HG02943 (cell line): ENCODE measurements around the gene PLPP4.
"Not testable (repeated sequence)": the region's sequence is repeated elsewhere in the genome, so short reads cannot be mapped to it uniquely, and the experiment has no call there.

Source experiments
- ATAC-seq: cut with Tn5 transposase; IDR thresholded peaks from one replicate; pipeline ENCODE4 v1.9.1; 2021; ENCODE audit warnings: mild to moderate bottlenecking, low read depth, moderate library complexity; ENCODE audit not compliant: unreplicated experiment

PLPP4 gene

DNA sequence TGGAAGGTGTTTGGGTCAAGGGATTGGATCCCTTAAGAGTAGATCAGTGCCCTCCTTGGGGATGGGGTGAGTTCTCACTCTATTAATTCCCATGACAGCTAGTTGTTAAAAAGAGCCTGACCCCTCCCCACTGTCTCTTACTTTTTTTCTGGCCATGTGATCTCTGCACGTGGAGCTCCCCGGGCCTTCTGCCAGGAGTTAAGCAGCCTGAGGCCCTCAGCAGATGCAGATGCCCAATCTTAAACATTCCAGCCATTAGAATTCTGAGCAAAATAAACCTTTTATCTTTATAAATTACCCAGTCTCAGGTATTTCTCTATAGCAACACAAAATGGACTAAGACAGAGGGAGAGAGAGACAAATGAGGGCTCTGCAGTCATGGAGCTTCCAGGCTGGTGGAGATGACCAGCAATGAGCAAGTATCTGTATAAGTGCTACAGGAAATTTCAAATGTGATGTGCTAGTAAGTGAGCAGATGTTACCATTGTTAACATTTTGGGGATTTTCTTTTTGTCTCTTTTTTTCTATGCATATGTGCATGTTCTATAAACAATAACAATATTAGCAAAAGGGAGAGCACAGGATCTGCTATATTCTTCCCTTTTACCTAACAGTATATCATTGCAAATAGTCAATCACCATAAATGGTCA lies 26.7 kb downstream of the PLPP4 start:
- ATAC-seq: no peak

DNA sequence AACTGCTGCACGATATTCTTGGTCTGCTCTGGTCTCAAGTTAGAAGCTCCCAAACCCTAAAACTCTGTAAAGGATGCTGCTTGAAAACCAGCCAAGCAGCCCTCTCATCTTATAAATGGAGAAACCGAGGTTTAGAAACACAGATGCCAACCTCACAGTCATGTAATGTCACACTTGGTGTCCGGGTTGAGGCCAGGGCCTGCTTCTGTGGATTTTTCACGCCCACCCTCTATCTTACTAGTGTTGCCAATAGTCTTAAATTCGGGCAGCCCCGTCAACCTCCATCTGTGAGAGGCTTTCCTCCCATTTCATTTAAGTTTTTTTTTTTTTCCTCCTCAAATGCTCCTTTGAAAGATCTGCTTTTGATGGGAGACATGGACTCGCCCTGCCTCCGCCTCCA lies 28.9 kb downstream of the PLPP4 start:
- no peak for ATAC-seq

DNA sequence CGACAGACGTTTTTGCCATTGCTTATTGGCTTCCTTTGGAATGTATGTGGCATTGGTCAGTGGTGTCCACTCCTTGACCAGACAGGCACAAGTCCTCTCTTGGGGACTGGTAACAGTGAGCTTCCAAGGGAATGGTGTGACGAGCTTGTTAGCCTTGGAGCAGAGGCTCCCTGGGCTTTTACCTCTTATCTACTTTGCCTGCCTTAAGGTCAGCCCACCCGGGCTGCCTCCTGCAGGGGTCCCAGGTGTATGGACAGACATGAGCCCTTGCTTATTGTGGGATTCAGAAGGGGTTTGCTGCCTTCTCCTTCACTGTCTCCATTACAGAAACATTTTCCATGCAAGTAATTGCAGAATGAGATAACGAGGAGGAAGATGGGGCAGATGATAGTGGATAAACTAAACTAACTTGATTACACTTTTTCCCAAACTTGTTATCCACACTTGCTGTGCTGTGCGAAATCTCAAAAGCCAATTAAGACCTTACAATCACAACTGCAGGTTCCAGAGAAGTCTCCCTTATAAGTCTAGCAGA lies 29.7 kb downstream of the PLPP4 start:
- no peak for ATAC-seq

DNA sequence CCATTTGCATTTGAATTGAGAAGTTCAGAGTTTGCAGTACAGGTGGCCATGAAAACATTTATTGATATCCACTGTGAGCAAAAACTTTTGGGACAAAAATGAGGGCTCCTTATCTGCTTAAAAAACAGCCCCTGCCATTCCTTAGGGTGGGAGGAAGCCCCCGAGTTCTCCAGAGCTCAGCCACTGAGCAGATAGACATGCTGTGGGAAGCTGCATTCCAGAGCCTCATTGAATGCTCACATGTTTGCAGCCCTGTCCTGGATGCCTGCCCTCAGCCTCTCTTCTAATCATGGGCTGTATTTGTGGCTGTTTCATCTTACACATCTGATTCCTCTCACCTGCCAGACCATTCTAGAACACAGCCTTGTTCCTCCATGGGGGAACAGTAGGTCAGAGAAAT lies 33.3 kb downstream of the PLPP4 start:
- no peak for ATAC-seq

DNA sequence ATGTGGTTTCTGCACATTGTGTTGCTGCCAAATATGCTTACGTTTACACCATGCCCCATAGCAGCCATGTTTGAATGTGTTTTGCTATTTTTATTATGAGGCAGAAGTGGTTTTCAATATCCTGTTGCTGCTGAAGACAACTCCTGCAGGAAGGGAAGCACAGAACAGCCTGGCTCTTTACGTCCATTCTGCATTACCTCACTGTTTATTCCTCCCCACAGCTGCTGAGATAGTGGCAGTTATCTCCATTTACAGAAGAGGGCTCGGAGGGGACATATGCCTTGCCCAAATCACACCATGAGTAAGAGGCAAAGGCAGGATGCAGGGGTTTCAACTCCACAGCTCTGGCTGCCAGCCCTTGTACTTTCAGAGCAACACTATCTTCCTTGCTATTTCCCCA lies 35.3 kb downstream of the PLPP4 start:
- ATAC-seq: no peak

DNA sequence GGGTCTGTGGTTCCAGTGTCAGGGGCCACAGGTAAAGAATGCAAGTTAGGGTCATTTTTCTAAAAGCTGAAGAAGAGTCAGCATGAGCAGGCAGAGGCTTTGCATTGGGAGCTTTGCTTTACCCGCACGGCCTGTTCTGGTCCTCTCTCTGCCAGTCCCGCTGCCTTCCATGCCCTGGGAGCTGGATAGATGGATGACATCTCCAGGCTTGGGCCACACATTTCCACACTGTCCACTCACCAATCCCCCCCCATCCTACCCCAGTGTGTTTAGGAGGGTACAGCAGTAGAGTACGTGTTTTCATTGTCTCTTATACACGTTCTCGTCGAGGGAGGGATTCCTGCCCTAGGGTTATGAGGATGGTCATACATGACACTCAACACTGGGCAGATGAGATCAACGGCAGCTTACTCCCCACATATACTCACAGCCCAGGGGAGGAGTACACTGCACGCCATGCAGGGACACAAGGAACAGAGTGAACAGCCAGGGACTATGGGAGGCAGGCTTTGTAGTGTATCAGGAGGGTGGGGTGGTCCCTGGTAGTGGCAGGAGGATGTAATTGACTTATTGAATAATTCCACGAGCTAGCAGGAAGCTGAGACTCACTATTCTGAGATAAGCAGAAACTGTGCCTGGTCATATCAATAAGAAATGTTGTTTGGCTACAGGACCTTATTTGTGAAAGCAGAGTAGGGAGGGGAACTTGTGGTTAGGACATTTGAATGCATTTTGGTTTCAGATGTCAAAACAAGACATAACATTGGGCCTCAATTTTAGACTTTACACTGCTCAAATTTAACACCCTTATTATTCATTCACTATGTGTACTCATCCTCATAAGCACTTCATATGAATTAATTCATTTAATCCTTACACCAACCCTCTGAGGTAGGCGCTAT lies 36.6 kb downstream of the PLPP4 start:
- no peak for ATAC-seq

DNA sequence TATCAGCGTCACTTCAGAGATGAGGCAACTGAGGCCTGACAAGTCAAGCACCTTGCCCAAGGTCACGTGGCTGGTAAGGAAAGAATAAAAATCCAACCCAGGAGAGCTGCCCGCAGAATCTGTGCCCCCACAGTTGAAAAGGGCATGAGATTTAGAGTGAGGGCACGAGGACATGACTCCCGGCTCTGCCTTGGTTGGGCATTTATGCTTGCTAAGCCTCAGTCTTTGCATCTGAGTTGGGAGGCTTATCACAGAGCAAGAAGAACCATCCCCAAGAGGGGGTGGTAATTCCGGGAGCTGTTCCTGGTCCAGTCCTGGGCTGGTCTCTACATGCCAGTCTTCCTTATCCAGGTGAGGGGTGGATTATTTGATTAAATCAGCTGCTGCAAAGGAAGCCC lies 37.3 kb downstream of the PLPP4 start:
- no peak for ATAC-seq

DNA sequence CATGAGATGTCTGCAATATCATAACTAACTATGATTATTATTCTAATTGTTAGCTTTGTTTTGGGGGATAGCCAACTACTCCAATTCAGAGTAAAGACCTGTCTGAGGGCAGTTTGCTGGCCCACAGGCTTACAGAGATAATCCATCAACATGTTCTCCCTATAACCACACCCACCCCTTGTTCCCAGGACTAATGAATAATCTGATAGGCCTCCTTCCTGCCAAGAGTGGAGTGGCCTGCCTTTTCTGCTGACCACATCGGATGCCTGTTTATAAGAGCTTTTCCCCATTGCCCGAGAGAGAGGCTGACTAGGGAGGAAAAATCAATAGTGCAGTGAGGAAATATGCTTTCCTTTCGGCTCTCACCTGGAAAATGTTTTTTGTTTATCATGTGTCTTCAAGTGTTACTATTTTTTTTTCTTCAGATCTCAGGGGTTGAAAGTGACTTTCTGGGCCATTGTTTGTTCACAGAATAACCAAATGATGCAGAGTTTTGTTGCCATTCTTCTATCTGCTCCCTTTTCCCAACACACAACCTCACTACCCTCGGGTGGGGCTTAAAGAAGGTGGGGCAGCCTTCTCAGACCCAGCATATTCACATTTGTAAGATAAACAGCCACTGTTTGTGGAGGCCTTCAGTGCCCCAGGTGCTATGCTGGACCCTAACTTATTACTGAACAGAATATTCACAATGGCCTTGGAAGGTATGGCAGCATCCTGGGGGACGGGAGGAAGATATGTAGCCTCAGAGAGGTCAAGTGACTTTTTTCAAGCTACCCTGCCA lies 38.4 kb downstream of the PLPP4 start:
- ATAC-seq: no peak

DNA sequence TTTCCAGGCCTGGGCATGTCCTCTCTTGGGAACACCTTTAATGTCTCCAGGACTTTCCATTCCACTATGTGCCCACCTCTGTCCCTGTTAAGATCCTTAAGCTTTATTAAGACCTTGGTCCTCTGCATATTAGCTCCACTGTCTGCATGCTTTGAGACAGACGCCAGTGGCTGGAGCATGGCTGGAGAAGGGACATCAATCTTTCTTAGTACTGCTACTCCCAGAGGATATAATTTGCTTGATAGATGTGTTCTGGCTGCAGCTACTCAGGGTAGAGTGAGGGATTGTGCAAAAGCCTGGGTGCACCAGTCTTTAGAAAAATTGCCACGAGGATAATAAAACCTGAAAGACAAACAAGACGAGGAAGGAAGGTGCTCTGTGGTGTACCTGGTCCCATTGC lies 42.9 kb downstream of the PLPP4 start:
- ATAC-seq: no peak

DNA sequence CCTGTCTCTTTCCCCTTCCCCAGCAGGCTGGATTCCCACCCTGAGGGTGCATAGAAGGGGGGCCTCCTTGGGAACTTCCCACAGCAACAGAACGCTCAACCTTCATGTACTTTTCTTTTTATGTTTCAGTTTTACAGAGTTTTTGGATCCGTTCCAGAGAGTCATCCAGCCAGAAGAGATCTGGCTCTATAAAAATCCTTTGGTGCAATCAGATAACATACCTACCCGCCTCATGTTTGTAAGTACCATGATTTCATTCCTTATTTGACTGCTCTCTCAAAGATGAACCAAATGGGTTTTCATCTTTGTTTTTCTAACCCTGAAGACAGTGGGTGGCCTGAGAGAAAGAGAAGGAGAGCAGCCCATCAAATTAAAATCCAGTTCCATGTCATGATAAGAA lies 46.7 kb downstream of the PLPP4 start:
- no peak for ATAC-seq

DNA sequence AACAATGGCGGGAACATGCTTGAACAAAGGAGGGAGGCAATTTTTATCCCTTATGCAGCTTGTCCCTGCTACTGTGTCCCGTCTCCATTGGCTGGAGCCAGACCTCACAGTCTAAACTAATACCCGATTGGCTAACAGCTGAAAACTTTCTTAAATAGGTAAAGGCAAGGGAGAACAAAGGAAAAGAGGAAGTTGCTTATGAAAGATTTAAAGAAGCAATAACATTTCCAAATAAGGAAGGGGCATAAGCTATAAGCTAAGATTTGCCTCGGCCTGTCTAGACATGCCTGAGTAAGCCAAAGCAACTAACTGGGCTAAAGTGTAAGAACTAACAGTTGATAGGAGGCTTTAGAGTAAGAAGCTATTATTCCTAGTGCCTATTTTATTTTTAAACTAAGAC lies 47.2 kb downstream of the PLPP4 start:
- not testable (repeated sequence) for ATAC-seq

DNA sequence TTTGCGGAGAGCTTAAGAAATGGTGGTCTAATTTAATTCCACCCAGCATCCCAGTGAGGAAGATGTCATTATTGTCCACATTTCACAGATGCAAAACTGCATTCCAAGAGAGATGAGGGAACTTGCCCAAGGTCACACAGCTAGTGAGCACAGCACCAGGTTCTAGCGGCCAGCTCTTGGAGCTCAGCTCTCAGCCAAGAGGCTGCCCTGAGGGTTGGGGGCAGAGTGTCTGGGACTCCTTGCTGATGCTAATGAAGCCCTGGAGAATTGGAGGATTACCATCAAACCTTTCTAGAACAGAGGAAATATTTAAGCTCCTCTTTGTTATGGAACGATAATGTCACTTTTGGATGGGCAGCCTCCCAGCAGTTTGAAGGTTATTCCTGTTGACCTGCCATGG lies 48.0 kb downstream of the PLPP4 start:
- no peak for ATAC-seq

DNA sequence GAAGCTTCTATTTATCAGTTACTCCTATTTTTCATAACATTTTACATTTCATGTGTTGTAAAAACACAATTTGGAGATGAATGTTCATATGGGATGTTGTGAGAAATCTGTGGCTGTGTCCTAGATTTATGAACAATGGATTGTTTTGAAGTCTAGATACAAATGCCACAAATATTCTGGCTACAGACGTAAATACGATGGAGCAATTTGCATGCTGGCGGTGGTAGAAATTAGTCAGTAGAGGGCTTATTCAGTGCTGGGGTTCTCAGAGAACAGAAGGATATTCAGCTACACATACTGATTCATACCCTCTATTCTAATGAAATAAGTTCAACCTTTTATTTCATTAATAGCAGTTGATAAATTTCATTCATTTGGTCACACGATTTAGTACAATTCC lies 48.8 kb downstream of the PLPP4 start:
- ATAC-seq: no peak

DNA sequence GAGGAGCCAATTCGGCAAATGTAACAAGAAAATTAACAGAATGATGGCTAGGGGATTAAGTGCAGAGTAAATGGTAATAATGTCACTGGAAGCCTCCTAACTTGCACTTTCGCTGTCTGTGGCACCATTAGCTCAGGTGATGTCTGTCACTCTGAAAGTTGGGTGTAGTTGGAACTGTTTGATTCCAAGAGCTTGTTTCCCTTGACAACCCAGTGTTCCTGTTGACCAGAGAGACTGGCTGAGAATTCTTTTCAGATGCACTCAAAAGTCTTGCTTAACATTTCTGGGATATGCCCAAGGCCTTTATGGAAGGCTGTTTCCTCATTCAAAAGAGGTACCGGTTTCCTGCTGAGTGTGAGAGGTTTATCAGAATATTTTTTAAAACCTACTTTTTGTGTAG lies 49.6 kb downstream of the PLPP4 start:
- ATAC-seq: no peak

DNA sequence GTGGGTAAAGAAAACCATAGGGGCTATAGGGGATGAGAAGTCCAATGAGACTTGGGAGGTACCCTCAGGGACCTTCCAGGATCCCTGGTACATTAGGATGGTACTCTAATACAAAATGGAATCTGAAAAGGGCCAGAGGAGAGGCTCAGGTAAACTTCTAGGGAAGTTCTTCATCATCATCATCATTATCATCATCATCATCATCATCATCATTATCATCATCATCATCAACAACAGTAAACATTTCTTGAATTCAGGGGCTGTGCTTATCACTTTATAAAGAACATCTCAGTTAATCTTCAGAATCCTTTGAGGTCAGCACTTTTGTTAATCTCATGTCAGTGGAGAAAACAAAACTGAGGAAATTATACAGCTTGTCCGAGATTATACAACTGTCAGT lies 50.1 kb downstream of the PLPP4 start:
- ATAC-seq: no peak

DNA sequence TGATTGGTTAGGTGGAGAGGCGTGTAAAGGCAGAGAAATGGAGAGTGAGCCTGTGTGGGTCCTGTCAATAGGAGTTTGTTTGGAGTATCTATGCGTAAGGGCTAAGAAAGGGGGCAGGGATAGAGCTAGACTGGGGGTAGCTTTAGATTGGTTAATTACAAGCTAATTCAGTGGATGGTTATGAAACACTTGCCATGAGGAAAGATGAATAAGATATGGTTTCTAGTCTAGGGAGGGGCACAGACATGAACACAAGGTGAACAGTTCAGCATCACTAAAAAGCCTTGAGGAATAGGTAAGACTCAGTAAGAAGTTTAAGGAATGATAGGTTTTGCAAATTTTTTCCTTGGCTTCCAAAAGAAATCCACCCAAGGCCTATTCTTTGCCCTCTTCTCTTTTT lies 50.6 kb downstream of the PLPP4 start:
- ATAC-seq: no peak

DNA sequence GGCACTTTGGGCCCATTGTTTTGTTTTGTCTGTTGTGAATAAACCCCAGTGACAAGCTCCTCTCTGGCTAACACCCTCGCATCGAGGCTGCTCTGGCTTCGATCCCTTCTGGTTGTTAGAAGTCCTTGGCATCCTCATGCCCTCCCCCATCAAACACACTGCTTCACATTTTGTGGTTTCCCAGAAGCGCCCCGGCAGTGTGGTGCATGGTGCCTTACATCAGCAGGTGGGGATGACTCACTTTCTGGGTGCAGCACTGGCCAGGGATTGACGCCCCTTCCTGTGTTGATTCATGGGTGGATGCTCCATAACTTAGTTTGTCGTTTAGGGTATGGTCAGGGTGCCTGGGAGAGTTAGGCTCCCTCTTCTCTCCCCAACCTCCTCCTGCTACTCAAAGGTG lies 51.4 kb downstream of the PLPP4 start:
- ATAC-seq: no peak

DNA sequence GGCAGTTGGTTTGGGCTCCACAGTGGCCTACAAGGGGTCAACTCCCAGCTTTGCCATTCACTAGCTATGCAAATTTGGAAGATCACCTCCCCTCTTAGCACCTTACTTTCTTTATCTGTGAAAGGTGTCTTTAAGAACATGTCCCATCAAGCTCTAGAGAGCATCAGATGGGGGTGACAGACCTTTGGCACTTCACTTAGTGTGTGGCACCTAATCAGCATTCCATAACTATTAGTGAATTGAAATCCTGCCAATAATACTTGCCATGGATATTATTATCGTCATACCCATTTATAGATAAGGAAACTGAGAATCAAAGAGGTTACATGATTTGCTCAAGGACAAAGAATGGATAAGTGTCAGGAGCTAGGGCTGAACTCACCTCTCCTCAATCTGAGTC lies 51.9 kb downstream of the PLPP4 start:
- no peak for ATAC-seq

DNA sequence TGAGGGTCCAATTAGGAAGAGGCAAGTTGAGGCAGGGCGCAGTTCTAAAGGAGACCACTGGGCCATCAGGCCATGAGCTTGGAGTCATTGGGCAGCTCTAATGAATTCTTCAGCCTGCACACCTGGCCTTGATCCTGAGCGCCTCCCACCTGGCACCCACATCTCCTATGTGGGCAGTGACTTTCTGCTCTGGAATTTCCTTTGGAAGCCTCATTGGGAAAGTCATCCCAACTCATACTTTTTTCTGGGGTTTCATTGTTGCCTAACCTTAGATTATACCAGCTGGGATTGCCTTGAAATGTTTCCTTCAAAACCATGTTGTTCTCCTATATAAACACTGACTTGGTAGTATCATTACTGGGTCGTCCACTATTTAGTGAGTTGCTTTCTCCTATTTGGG lies 54.1 kb downstream of the PLPP4 start:
- ATAC-seq: no peak

DNA sequence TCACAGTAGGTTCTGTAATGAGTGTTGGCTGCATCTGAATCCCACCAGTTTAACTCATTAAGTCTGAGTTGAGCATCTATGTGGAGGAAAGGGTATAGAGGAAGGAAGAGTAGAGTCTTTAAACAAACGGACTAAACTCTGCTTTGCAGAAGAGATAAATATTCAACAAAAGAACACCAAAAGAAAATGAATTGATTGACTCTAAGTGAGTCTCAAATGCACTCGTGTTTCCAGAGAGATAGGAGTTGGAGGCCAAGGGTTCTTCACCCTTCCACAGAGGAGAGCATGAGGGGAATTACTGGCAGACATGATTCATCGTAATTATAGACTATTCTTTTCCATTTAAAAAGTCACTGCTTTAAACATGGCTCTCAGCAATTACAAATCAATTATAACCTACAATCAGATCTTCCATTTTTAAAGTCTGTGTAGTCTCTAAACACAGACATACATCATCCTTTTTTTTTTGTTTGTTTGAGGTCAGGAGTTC lies 56.3 kb downstream of the PLPP4 start:
- ATAC-seq: no peak

DNA sequence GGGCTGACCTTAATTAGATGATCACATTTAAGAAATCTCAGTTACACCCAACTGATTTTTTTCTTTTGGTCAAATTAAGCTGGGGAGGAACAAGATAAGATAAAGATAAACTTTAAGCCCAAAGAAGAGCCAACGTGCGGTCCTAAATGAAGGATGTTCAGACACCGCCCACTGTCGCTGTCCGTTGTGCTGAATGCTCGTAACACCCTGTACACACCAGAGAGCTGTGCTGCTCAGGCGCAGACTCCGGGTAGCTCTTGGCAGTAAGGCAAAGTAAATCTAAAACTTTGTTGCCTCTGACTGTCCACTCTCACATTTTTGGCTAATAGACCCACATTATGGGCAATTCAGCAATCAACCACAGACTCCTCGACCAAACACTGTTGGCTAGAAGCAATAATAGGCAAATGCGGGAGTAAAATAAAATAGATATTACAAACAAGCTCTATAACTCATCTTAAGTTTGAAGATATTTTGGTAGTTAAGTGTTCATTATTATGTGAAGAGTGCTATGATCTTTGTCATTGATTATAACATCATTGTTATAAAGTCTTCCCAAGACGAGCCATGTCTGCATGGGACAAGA lies 57.1 kb downstream of the PLPP4 start:
- ATAC-seq: no peak
